Suppressor macrophage (primary cell): ENCODE results near the gene SLIT1.

Experiments used
- DNase-seq, 4 experiments: peaks; one replicate each; pipeline ENCODE4 v3.0.0-alpha.2; 2020 to 2022

SLIT1 gene

GRCh38 chr10:97018251-97019212, 167.2 kb downstream of the SLIT1 start:
- no peak for DNase-seq

GRCh38 chr10:97017474-97017903, 168.3 kb downstream of the SLIT1 start:
- DNase-seq: no peak

- no peak for DNase-seq
These were observed 168.9 kb downstream of the SLIT1 start for GRCh38 chr10:97016728-97017473.

- DNase-seq: no peak
These were observed 170.5 kb downstream of the SLIT1 start for GRCh38 chr10:97015240-97015639.

- no peak for DNase-seq
These were observed 171.8 kb downstream of the SLIT1 start for GRCh38 chr10:97013983-97014382.

- DNase-seq: no peak
These were observed 172.2 kb downstream of the SLIT1 start for GRCh38 chr10:97013568-97013967.

GRCh38 chr10:97012470-97012869, 173.3 kb downstream of the SLIT1 start:
- DNase-seq: no peak

- DNase-seq: no peak
These were observed 174.4 kb downstream of the SLIT1 start for GRCh38 chr10:97011397-97011796.

- DNase-seq: no peak
These were observed 175.0 kb downstream of the SLIT1 start for GRCh38 chr10:97010695-97011206.

GRCh38 chr10:97007417-97007816, 178.3 kb downstream of the SLIT1 start:
- no peak for DNase-seq

GRCh38 chr10:97006364-97006763, 179.4 kb downstream of the SLIT1 start:
- no peak for DNase-seq

- DNase-seq: no peak
These were observed 180.4 kb downstream of the SLIT1 start for GRCh38 chr10:97005349-97005748.

GRCh38 chr10:97004591-97004990, 181.2 kb downstream of the SLIT1 start:
- DNase-seq: no peak

- no peak for DNase-seq
These were observed 182.0 kb downstream of the SLIT1 start for GRCh38 chr10:97003804-97004201.

- no peak for DNase-seq
These were observed 182.5 kb downstream of the SLIT1 start for GRCh38 chr10:97003151-97003803.

GRCh38 chr10:97002670-97003069, 183.1 kb downstream of the SLIT1 start:
- DNase-seq: no peak

GRCh38 chr10:97001183-97001991, 184.4 kb downstream of the SLIT1 start:
- no peak for DNase-seq

GRCh38 chr10:97000487-97001182, 185.1 kb downstream of the SLIT1 start:
- no peak for DNase-seq

- no peak for DNase-seq
These were observed 185.8 kb downstream of the SLIT1 start for GRCh38 chr10:96999987-97000386.

- no peak for DNase-seq
These were observed 186.4 kb downstream of the SLIT1 start for GRCh38 chr10:96999337-96999736.

GRCh38 chr10:96998329-96998888, 187.3 kb downstream of the SLIT1 start:
- no peak for DNase-seq
